Measurements from ENCODE around the gene KRABD2.
A peak's percentile ranks its signal among the peaks of the same experiment; 100 is the strongest.
"Not testable (repeated sequence)": the region's sequence is repeated elsewhere in the genome, so short reads cannot be mapped to it uniquely, and the experiment has no call there.

The KRABD2 gene

DNA sequence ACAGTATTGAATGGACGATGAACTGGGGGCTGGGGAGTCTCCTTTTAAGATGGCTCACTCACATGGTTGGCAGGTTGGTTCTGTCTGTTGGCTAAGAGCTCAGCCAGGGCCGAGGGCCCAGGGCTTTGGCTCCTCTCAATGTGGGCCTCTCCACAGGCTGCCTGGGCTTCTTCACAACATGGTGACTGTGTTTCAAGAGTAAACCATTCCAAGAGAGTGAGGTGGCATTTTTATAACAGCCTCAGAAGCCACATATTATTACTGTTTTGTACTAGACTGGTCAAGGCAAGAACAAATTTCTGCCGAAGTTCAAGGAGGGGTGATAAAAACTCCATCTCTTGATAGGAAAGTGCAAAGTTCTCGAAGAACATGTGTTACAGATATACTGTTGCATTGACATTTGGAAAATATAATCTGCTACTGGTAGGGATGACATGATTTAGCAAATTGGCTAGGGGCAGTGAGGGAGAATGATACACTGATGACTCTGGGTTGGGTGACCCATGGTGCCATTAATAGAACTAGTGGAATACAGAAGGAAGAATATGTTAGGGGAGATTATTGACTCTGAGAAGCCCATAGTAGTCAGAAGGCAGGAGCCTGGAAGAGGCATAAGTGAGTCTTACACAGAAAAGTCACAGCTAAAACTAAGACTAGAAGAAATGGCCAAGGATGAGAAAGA lies 13.7 kb downstream of the KRABD2 start:
- Mint-ChIP-seq H3K4me1 (no peaks in the 10 kb centered on the region), H3K27ac (no peak overlapping the region), H3K36me3 (peaks cover 2% of the 10 kb centered on the region), H3K9me3 (no peaks in the 10 kb centered on the region), H3K4me3 (no peak overlapping the region), H3K27me3 (no peaks in the 10 kb centered on the region)
- DNase-seq (ENCODE audit: low spot score in 2 of 2) (no peak), ATAC-seq (ENCODE audit: low read depth) (no peak)

GRCh38 chr17:8360751-8361150 lies 15.8 kb downstream of the KRABD2 start:
- no peak overlapping the region for H3K27ac Mint-ChIP-seq
- ATAC-seq (ENCODE audit: low read depth): no peak
- H3K4me1 Mint-ChIP-seq: no peaks in the 10 kb centered on the region
- no peak for DNase-seq (ENCODE audit: low spot score in 2 of 2)
- H3K9me3 Mint-ChIP-seq: no peaks in the 10 kb centered on the region
- no peak overlapping the region for H3K4me3 Mint-ChIP-seq
- no peaks in the 10 kb centered on the region for H3K36me3 Mint-ChIP-seq
- H3K27me3 Mint-ChIP-seq: no peaks in the 10 kb centered on the region

DNA sequence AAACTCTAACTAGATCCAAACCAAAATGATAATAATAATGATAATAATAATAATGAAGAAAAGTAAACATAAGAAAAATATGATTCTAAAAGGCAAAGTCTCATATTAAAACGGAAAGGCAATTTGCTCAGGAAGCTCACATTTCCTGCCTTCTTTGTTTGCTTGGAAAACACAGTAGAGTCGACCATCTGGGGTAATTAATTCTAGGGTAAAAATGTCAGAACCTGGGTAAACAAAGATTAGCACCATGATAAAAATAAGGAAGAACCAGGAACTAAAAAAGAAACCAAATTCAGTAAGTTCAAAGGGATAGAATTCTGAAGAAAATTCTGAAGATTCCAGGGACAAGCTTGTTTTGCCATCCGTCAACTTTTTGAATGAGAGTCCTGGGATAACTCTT lies 16.2 kb downstream of the KRABD2 start:
- no peak for ATAC-seq (ENCODE audit: low read depth)
- DNase-seq (ENCODE audit: low spot score in 2 of 2): no peak
- Mint-ChIP-seq H3K4me1 (no peaks in the 10 kb centered on the region), H3K27ac (no peak overlapping the region), H3K27me3 (no peaks in the 10 kb centered on the region), H3K9me3 (no peaks in the 10 kb centered on the region), H3K4me3 (no peak overlapping the region), H3K36me3 (no peaks in the 10 kb centered on the region)

GRCh38 chr17:8359769-8360168 lies 16.7 kb downstream of the KRABD2 start:
- H3K27ac Mint-ChIP-seq: no peak overlapping the region
- ATAC-seq (ENCODE audit: low read depth) (no peak), DNase-seq (ENCODE audit: low spot score in 2 of 2) (no peak)
- no peaks in the 10 kb centered on the region for H3K36me3 Mint-ChIP-seq
- no peaks in the 10 kb centered on the region for H3K27me3 Mint-ChIP-seq
- H3K4me1 Mint-ChIP-seq: no peaks in the 10 kb centered on the region
- H3K4me3 Mint-ChIP-seq: no peak overlapping the region
- no peaks in the 10 kb centered on the region for H3K9me3 Mint-ChIP-seq

- H3K36me3 Mint-ChIP-seq: no peaks in the 10 kb centered on the region
- DNase-seq (ENCODE audit: low spot score in 2 of 2) (no peak), ATAC-seq (ENCODE audit: low read depth) (no peak)
- no peaks in the 10 kb centered on the region for H3K9me3 Mint-ChIP-seq
- no peaks in the 10 kb centered on the region for H3K4me1 Mint-ChIP-seq
- H3K4me3 Mint-ChIP-seq: no peak overlapping the region
- H3K27ac Mint-ChIP-seq: no peak overlapping the region
- peaks cover 2% of the 10 kb centered on the region for H3K27me3 Mint-ChIP-seq
These were observed 18.6 kb downstream of the KRABD2 start for GRCh38 chr17:8357910-8358309.

DNA sequence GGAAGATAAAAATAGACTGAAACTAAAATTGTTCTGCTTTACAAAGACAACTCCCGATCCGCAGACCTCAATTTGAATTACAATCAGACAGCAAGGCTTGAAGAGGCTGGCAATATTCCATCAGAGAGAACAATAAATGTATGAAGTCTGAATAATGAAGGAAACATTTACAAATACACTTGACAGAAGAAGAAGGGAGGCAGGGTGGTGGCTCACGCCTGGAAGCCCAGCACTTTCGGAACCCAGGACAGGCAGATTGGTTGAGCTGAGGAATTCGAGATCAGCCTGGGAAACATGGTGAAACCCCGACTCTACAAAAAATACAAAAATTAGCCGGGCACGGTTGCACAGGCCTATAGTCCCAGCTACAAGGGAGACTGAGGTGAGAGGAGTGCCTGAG lies 22.3 kb downstream of the KRABD2 start:
- Mint-ChIP-seq H3K4me1 (no peaks in the 10 kb centered on the region), H3K4me3 (no peak overlapping the region), H3K27ac (no peak overlapping the region), H3K27me3 (peaks cover 8% of the 10 kb centered on the region), H3K36me3 (no peaks in the 10 kb centered on the region), H3K9me3 (no peaks in the 10 kb centered on the region)
- no peak for ATAC-seq (ENCODE audit: low read depth)
- no peak for DNase-seq (ENCODE audit: low spot score in 2 of 2)

DNA sequence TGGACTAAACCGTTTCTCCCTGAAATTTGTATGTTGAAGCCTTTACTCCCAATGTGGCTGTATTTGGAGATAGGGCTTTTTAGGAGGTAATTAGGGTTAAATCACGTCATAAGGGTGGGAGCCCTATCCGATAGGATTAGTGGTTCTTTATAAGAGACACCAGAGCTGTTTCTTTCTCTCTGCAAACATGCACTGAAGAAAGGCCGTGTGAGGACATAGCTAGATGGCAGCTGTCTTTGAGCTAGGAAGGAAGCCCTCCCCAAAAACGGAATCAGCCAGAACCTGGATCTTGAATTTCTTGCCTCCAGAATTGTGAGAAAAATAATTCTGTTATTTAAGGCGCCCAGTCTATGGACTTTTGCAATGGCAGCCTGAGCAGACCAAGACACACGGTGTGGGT lies 22.8 kb downstream of the KRABD2 start:
- Mint-ChIP-seq H3K9me3 (no peaks in the 10 kb centered on the region), H3K27me3 (peaks cover 8% of the 10 kb centered on the region), H3K36me3 (no peaks in the 10 kb centered on the region), H3K4me3 (no peak overlapping the region), H3K27ac (no peak overlapping the region), H3K4me1 (no peaks in the 10 kb centered on the region)
- ATAC-seq (ENCODE audit: low read depth) (no peak), DNase-seq (ENCODE audit: low spot score in 2 of 2) (no peak)

- Mint-ChIP-seq H3K27ac (no peak overlapping the region), H3K27me3 (peaks cover 16% of the 10 kb centered on the region), H3K9me3 (no peaks in the 10 kb centered on the region), H3K4me1 (no peaks in the 10 kb centered on the region), H3K4me3 (no peak overlapping the region), H3K36me3 (no peaks in the 10 kb centered on the region)
- ATAC-seq (ENCODE audit: low read depth) (no peak), DNase-seq (ENCODE audit: low spot score in 2 of 2) (no peak)
These were observed 26.2 kb downstream of the KRABD2 start for GRCh38 chr17:8350339-8350738.

- not testable (repeated sequence) for H3K9me3 Mint-ChIP-seq; H3K27ac Mint-ChIP-seq; DNase-seq (ENCODE audit: low spot score in 2 of 2); ATAC-seq (ENCODE audit: low read depth); H3K36me3 Mint-ChIP-seq; H3K4me3 Mint-ChIP-seq; H3K4me1 Mint-ChIP-seq
- peaks cover 16% of the 10 kb centered on the region for H3K27me3 Mint-ChIP-seq
These were observed 29.5 kb downstream of the KRABD2 start for GRCh38 chr17:8347001-8347400.

DNA sequence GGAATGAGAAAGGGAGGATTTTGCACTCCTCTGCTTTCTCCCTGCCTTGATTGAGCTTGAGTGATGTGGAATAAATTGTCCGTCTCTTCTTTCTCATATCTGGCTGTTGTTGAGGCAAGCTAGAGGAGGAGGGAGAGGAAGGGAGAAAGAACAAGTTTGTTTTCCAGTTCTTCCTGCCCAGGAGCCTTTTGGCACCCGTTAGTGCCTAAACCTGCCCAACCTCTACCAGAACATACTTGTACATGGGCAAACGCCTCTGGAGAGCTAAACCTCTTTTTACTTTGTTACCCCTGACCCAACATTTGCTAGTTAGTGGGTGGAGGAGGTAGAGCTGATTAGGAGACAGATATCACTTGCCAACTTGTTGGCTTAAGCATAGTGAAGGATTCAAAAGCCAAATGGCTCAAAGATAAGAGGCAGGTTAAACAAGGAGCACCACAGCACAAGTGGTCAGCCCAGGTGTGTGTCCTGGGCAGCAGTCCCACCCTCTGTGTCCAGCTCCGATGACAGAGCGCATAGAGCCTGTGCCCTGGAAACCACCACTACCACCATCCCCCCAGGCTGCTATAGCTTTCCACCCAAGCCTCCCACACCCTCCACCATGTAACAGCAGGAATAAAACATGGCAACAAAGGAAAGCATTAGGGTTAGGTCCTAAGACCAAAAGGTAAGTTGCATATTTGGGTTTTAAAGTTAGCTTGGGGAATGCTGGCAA lies 30.4 kb downstream of the KRABD2 start:
- H3K4me3 Mint-ChIP-seq: no peak overlapping the region
- DNase-seq (ENCODE audit: low spot score in 2 of 2) (no peak), ATAC-seq (ENCODE audit: low read depth) (no peak)
- no peaks in the 10 kb centered on the region for H3K36me3 Mint-ChIP-seq
- peaks cover 16% of the 10 kb centered on the region for H3K27me3 Mint-ChIP-seq
- H3K27ac Mint-ChIP-seq: no peak overlapping the region
- no peaks in the 10 kb centered on the region for H3K9me3 Mint-ChIP-seq
- H3K4me1 Mint-ChIP-seq: no peaks in the 10 kb centered on the region

- H3K4me3 Mint-ChIP-seq: no peak overlapping the region
- H3K27me3 Mint-ChIP-seq: peaks cover 13% of the 10 kb centered on the region
- no peaks in the 10 kb centered on the region for H3K36me3 Mint-ChIP-seq
- no peaks in the 10 kb centered on the region for H3K9me3 Mint-ChIP-seq
- ATAC-seq (ENCODE audit: low read depth) (no peak), DNase-seq (ENCODE audit: low spot score in 2 of 2) (no peak)
- no peaks in the 10 kb centered on the region for H3K4me1 Mint-ChIP-seq
- no peak overlapping the region for H3K27ac Mint-ChIP-seq
These were observed 31.3 kb downstream of the KRABD2 start for GRCh38 chr17:8345052-8345690.

DNA sequence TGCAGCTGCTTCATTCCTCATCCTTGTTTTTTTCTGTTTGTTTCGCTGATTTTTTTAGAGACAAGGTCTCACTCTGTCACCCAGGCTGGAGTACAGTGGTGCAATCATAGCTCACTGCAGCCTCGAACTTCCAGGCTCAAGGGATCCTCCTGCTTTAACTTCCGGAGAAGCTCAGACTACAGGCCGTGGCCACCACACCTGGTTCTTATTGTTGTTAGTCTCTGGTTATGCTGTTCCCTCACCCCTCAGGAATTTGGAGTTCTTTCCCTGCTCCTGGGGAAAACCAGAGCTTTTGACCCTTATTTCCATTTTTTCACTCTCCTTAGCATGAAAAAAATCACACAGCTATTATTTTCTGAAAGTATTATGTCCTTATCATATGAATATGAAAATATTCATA lies 35.0 kb downstream of the KRABD2 start:
- Mint-ChIP-seq H3K27ac (peak overlapping the region; percentile 18), H3K4me1 (peaks cover 11% of the 10 kb centered on the region), H3K27me3 (peaks cover 7% of the 10 kb centered on the region), H3K9me3 (no peaks in the 10 kb centered on the region), H3K4me3 (no peak overlapping the region), H3K36me3 (no peaks in the 10 kb centered on the region)
- DNase-seq (ENCODE audit: low spot score in 2 of 2): no peak
- ATAC-seq (ENCODE audit: low read depth): no peak

- peak within 1 kb of the TSS; percentile 9 for H3K27ac Mint-ChIP-seq
- H3K27me3 Mint-ChIP-seq: peaks cover 2% of the 10 kb centered on the region
- peaks cover 11% of the 10 kb centered on the region for H3K4me1 Mint-ChIP-seq
- no peak within 1 kb of the TSS for H3K4me3 Mint-ChIP-seq
- DNase-seq (ENCODE audit: low spot score in 2 of 2) (no peak), ATAC-seq (ENCODE audit: low read depth) (no peak)
- no peaks in the 10 kb centered on the region for H3K36me3 Mint-ChIP-seq
- no peaks in the 10 kb centered on the region for H3K9me3 Mint-ChIP-seq
These were observed 37.0 kb downstream of the KRABD2 start, which contains the start of gene ODF4 for GRCh38 chr17:8339540-8339939. ODF4 (plus strand) TSS chr17:8339840; CDS start chr17:8340052, 212 bp downstream.

DNA sequence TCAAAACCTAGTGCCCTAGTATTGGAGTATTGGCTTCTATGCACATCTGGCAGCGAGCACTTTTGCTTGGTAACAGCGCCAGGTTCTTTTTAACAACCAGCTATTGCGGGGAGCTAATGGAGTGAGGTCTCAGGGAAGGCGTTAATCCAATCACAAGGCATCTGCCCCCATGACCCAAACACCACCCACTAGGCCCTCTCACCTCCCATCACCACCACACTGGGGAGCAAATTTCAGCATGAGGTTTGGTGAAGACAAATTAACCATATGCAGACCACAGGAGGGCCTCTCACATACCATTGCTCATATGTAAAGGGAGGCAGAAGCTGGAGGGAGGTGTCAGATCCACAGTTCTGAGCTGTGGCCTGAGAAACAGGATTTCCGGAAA lies 37.8 kb downstream of the KRABD2 start:
- ATAC-seq (ENCODE audit: low read depth) (no peak), DNase-seq (ENCODE audit: low spot score in 2 of 2) (no peak)
- Mint-ChIP-seq H3K9me3 (no peaks in the 10 kb centered on the region), H3K4me1 (peaks cover 11% of the 10 kb centered on the region), H3K27me3 (peaks cover 3% of the 10 kb centered on the region), H3K4me3 (no peak overlapping the region), H3K27ac (no peak overlapping the region), H3K36me3 (no peaks in the 10 kb centered on the region)
